ENCODE measurements around the gene OR10J4.

Gene OR10J4

GRCh38 chr1:159474926-159475325 lies 42.9 kb downstream of the OR10J4 start:
- no CpG with 5 or more reads among the region's 1 CpG for WGBS, 2 donors (ENCODE audit: extremely low coverage in 2 of 2, insufficient read length in 2 of 2, insufficient replicate concordance in 1 of 2)

More at GRCh38 chr1:159474926-159475325, 42.9 kb downstream of the OR10J4 start:
- Histone ChIP-seq H4K8ac (ENCODE audit: low read depth, low read length) (no peak overlapping the region), H2BK15ac (ENCODE audit: low read length) (no peak overlapping the region), H3K4me1 (ENCODE audit: control insufficient read depth in 2 of 2, insufficient read depth in 1 of 2, low read depth in 1 of 2, low read length in 2 of 2) (no peaks in the 10 kb centered on the region), H3K9ac (ENCODE audit: low read depth, low read length, poor library complexity) (no peak overlapping the region), H3K23ac (ENCODE audit: low read depth, low read length, poor library complexity) (no peak overlapping the region), H3K79me1 (ENCODE audit: low read depth, low read length) (no peaks in the 10 kb centered on the region), H3K4me3 (ENCODE audit: low read length in 2 of 2) (no peak overlapping the region), H3K14ac (ENCODE audit: low read length) (no peak overlapping the region), H3K9me3 (replicated peaks in 1 of 2; ENCODE audit: control insufficient read depth in 2 of 2, insufficient read depth in 1 of 2, low read depth in 1 of 2, low read length in 2 of 2) (no peaks in the 10 kb centered on the region), H2BK12ac (ENCODE audit: low read length) (no peak overlapping the region), H2BK5ac (ENCODE audit: low read length) (no peak overlapping the region), H3K36me3 (replicated peaks in 1 of 2; ENCODE audit: control insufficient read depth in 2 of 2, insufficient read depth in 2 of 2, low read length in 2 of 2) (no peaks in the 10 kb centered on the region), H2BK120ac (ENCODE audit: low read depth, low read length) (no peak overlapping the region), H3K4me2 (ENCODE audit: insufficient read depth, low read length, poor library complexity, severe bottlenecking) (no peak overlapping the region), H4K91ac (ENCODE audit: low read depth, low read length, poor library complexity) (no peak overlapping the region), H3K18ac (ENCODE audit: low read length) (no peak overlapping the region), H3K27ac (replicated peaks; ENCODE audit: low read length) (no peak overlapping the region), H2AFZ (ENCODE audit: low read length) (no peak overlapping the region), H3K27me3 (ENCODE audit: control insufficient read depth in 3 of 3, insufficient read depth in 3 of 3, low read depth in 1 of 3, low read length in 3 of 3) (peaks cover 0 to 4% (median 0%) of the 10 kb centered on the region in 3 experiments), H3K4ac (ENCODE audit: low read length) (no peak overlapping the region), H2AK5ac (ENCODE audit: low read depth, low read length) (no peak overlapping the region)
- no peak for DNase-seq (ENCODE audit: low spot score)
